ENCODE measurements around the gene NT5DC2. TPM values are rescaled to one million over a fixed set of nuclear protein-coding genes. Genes with fewer than 3 reads are reported as not detected.

The NT5DC2 gene
- total RNA-seq, 1 experiment from 2014 or later, result 215 TPM

GRCh38 chr3:52523386-52524257 is 10.0 kb downstream of the NT5DC2 start:
- Histone ChIP-seq H3K4me1 (replicated peaks; ENCODE audit: insufficient read depth) (peaks cover 9% of the 10 kb centered on the region; the same call in 1 of the 2 replicates), H3K9me2 (ENCODE audit: insufficient read depth) (no peaks in the 10 kb centered on the region), H3K4me2 (no peak overlapping the region), H3K79me2 (ENCODE audit: low read depth) (no peaks in the 10 kb centered on the region), H3K9me3 (ENCODE audit: insufficient read depth, low read depth) (no peaks in the 10 kb centered on the region), H3K36me3 (ENCODE audit: low read depth) (no peaks in the 10 kb centered on the region), H3K4me3 (no peak overlapping the region), H2AFZ (no peak overlapping the region), H3K27ac (no peak overlapping the region), H4K20me1 (ENCODE audit: insufficient read depth) (no peaks in the 10 kb centered on the region), H3K27me3 (ENCODE audit: insufficient read depth, low read depth) (no peaks in the 10 kb centered on the region), H3F3A (ENCODE audit: insufficient read depth, low read depth) (peaks cover 7% of the 10 kb centered on the region; the same call in 1 of the 2 replicates)
- intact Hi-C loops (cut with micrococcal nuclease; ENCODE audit: unreplicated experiment), result no loop called here
- DNase-seq, result no peak
- BruUV-seq (replicated peaks), result no TSS peak
- TF ChIP-seq CTCF (conservative IDR thresholded peaks at IDR 0.05), result no peak
- no peak for TF ChIP-seq EZH2 (IDR thresholded peaks at IDR 0.05; ENCODE audit: low read depth)
- ChIA-PET POLR2A (ENCODE audit: unreplicated experiment) (no interaction called here), CTCF (no interaction called here)

- Histone ChIP-seq H3K36me3 (ENCODE audit: low read depth) (no peaks in the 10 kb centered on the region), H3K4me3 (no peak overlapping the region), H2AFZ (no peak overlapping the region), H3K4me2 (no peak overlapping the region), H3K27me3 (ENCODE audit: insufficient read depth, low read depth) (no peaks in the 10 kb centered on the region), H3K4me1 (replicated peaks; ENCODE audit: insufficient read depth) (peaks cover 9% of the 10 kb centered on the region; the same call in 1 of the 2 replicates), H3F3A (ENCODE audit: insufficient read depth, low read depth) (peaks cover 7% of the 10 kb centered on the region; the same call in 1 of the 2 replicates), H3K27ac (no peak overlapping the region), H3K9me2 (ENCODE audit: insufficient read depth) (no peaks in the 10 kb centered on the region), H3K9me3 (ENCODE audit: insufficient read depth, low read depth) (no peaks in the 10 kb centered on the region), H3K79me2 (ENCODE audit: low read depth) (no peaks in the 10 kb centered on the region), H4K20me1 (ENCODE audit: insufficient read depth) (no peaks in the 10 kb centered on the region)
- no peak for TF ChIP-seq CTCF (conservative IDR thresholded peaks at IDR 0.05)
- TF ChIP-seq EZH2 (IDR thresholded peaks at IDR 0.05; ENCODE audit: low read depth), result no peak
- POLR2A ChIA-PET (ENCODE audit: unreplicated experiment), result no interaction called here
- CTCF ChIA-PET, result no interaction called here
- intact Hi-C loops (cut with micrococcal nuclease; ENCODE audit: unreplicated experiment), result no loop called here
- no TSS peak for BruUV-seq (replicated peaks)
- DNase-seq, result no peak
These were observed 10.9 kb downstream of the NT5DC2 start for GRCh38 chr3:52522651-52523251.

- CTCF ChIA-PET, result no interaction called here
- peaks cover 7% of the 10 kb centered on the region; the same call in 1 of the 2 replicates for H3K4me1 ChIP-seq (replicated peaks; ENCODE audit: insufficient read depth)
- intact Hi-C loops (cut with micrococcal nuclease; ENCODE audit: unreplicated experiment), result no loop called here
- H3K27ac ChIP-seq, result no peak overlapping the region
- H3K9me2 ChIP-seq (ENCODE audit: insufficient read depth), result no peaks in the 10 kb centered on the region
- H3F3A ChIP-seq (ENCODE audit: insufficient read depth, low read depth), result peaks cover 7% of the 10 kb centered on the region; the same call in 1 of the 2 replicates
- BruUV-seq (replicated peaks), result no TSS peak
- no peak for TF ChIP-seq CTCF (conservative IDR thresholded peaks at IDR 0.05)
- no peak for TF ChIP-seq EZH2 (IDR thresholded peaks at IDR 0.05; ENCODE audit: low read depth)
- no peaks in the 10 kb centered on the region for H3K36me3 ChIP-seq (ENCODE audit: low read depth)
- H3K4me3 ChIP-seq, result no peak overlapping the region
- no peaks in the 10 kb centered on the region for H3K9me3 ChIP-seq (ENCODE audit: insufficient read depth, low read depth)
- no peaks in the 10 kb centered on the region for H4K20me1 ChIP-seq (ENCODE audit: insufficient read depth)
- H3K27me3 ChIP-seq (ENCODE audit: insufficient read depth, low read depth), result no peaks in the 10 kb centered on the region
- H3K79me2 ChIP-seq (ENCODE audit: low read depth), result no peaks in the 10 kb centered on the region
- H3K4me2 ChIP-seq, result no peak overlapping the region
- POLR2A ChIA-PET (ENCODE audit: unreplicated experiment), result no interaction called here
- DNase-seq, result no peak
- no peak overlapping the region for H2AFZ ChIP-seq
These were observed 11.6 kb downstream of the NT5DC2 start for GRCh38 chr3:52521881-52522650.

Data from PC-9 (cell line).